Neural progenitor cell (in vitro differentiated cells): ENCODE measurements around the gene C3orf22. TPM values are rescaled to one million over a fixed set of nuclear protein-coding genes. Genes with fewer than 3 reads are reported as not detected.

ENCODE experiments used
- DNase-seq: peaks from one replicate; pipeline ENCODE4 v3.0.0-alpha.2; 2016; ENCODE audit warnings: low spot score
- H2AFZ ChIP-seq: fragments of 200-600 bp; sonication (generic); replicated peaks from 2 replicates; pipeline ENCODE4 v1.6.1; 2016; ENCODE audit warnings: antibody characterized with exemption
- H3F3A ChIP-seq: fragments of 200-600 bp; sonication (generic); 2 replicates; pipeline ENCODE4 v1.6.1; 2016; ENCODE audit warnings: antibody characterized with exemption, low read depth
- H3K27ac ChIP-seq: fragments of 200-600 bp; sonication (generic); 2 replicates; pipeline ENCODE4 v1.5.1; 2016; ENCODE audit warnings: mild to moderate bottlenecking
- H3K27me3 ChIP-seq: fragments of 200-600 bp; sonication (generic); 2 replicates; pipeline ENCODE4 v1.6.1; 2016; ENCODE audit warnings: mild to moderate bottlenecking, moderate library complexity
- H3K36me3 ChIP-seq: fragments of 200-600 bp; sonication (generic); 2 replicates; pipeline ENCODE4 v1.5.1; 2016
- H3K4me1 ChIP-seq: fragments of 200-600 bp; sonication (generic); 2 replicates; pipeline ENCODE4 v1.6.1; 2016; ENCODE audit warnings: mixed run types
- H3K4me2 ChIP-seq: fragments of 200-600 bp; sonication (generic); 2 replicates; pipeline ENCODE4 v1.6.1; 2016
- H3K4me3 ChIP-seq: fragments of 200-600 bp; sonication (generic); 2 replicates; pipeline ENCODE4 v1.5.1; 2016
- H3K79me2 ChIP-seq: fragments of 200-600 bp; sonication (generic); 2 replicates; pipeline ENCODE4 v1.6.1; 2016; ENCODE audit warnings: low read depth
- H3K9ac ChIP-seq: fragments of 200-600 bp; sonication (generic); 2 replicates; pipeline ENCODE4 v1.6.1; 2016
- H3K9me3 ChIP-seq: fragments of 200-600 bp; sonication (generic); 2 replicates; pipeline ENCODE4 v1.5.1; 2016; ENCODE audit warnings: low read depth
- H4K20me1 ChIP-seq: fragments of 200-600 bp; sonication (generic); 2 replicates; pipeline ENCODE4 v1.6.1; 2016; ENCODE audit warnings: low read depth
- H3K27ac Mint-ChIP-seq: 3 replicates; pipeline ENCODE4 v1.8.0; 2021; ENCODE audit warnings: mixed read lengths
- H3K27me3 Mint-ChIP-seq: 2 replicates; pipeline ENCODE4 v1.8.0; 2022; ENCODE audit warnings: low read depth, mild to moderate bottlenecking, inconsistent platforms, moderate library complexity, mixed read lengths; ENCODE audit not compliant: insufficient read depth
- H3K36me3 Mint-ChIP-seq: 3 replicates; pipeline ENCODE4 v1.8.0; 2021; ENCODE audit warnings: mixed read lengths
- H3K4me1 Mint-ChIP-seq: 3 replicates; pipeline ENCODE4 v1.8.0; 2021; ENCODE audit warnings: mixed read lengths
- H3K4me3 Mint-ChIP-seq: 3 replicates; pipeline ENCODE4 v1.8.0; 2021; ENCODE audit warnings: mild to moderate bottlenecking, moderate library complexity, mixed read lengths
- H3K9me3 Mint-ChIP-seq: 3 replicates; pipeline ENCODE4 v1.8.0; 2020; ENCODE audit warnings: mixed read lengths
- EZH2 ChIP-seq: fragments of 200-600 bp; sonication (generic); IDR thresholded peaks from 2 replicates; pipeline ENCODE4 v1.6.1; 2017; ENCODE audit warnings: antibody characterized with exemption, mild to moderate bottlenecking, moderate library complexity
- EZH2phosphoT487 ChIP-seq: fragments of 200-600 bp; sonication (generic); IDR thresholded peaks from 2 replicates; pipeline ENCODE4 v1.6.1; 2017; ENCODE audit warnings: antibody characterized with exemption
- total RNA-seq: library from RNA; depleted of rRNA; stranded (reverse); fragments of >200 nt; gene quantifications from 2 replicates; pipeline ENCODE4 v1.2.3, GENCODE V29; 2015; ENCODE audit warnings: low replicate concordance
- TF ChIP-seq, protein P1 (sequence below): fragments of 200-600 bp; sonication (generic); IDR thresholded peaks from 2 replicates; pipeline ENCODE4 v1.5.1; 2017; ENCODE audit warnings: antibody characterized with exemption, mild to moderate bottlenecking

The C3orf22 gene
- total RNA-seq, 1 donor from 2014 or later, result not detected

GRCh38 chr3:126551121-126551838 lies 7.5 kb downstream of the C3orf22 start:
- Mint-ChIP-seq H3K27ac (peak overlapping the region; percentile 1), H3K4me3 (peak overlapping the region; percentile 41), H3K9me3 (no peaks in the 10 kb centered on the region), H3K4me1 (peaks cover 27% of the 10 kb centered on the region), H3K36me3 (no peaks in the 10 kb centered on the region), H3K27me3 (no peaks in the 10 kb centered on the region)
- Histone ChIP-seq H4K20me1 (no peaks in the 10 kb centered on the region), H3K27ac (no peak overlapping the region), H3K4me2 (no peak overlapping the region), H3K27me3 (no peaks in the 10 kb centered on the region), H3K4me3 (no peak overlapping the region), H3K36me3 (no peaks in the 10 kb centered on the region), H3K9ac (no peak overlapping the region), H2AFZ (no peak overlapping the region), H3K79me2 (no peaks in the 10 kb centered on the region), H3K4me1 (peaks cover 17% of the 10 kb centered on the region), H3F3A (no peaks in the 10 kb centered on the region), H3K9me3 (no peaks in the 10 kb centered on the region)
- no peak for DNase-seq
- TF ChIP-seq EZH2phosphoT487 (no peak), EZH2 (no peak)
- TF ChIP-seq, protein P1, sequence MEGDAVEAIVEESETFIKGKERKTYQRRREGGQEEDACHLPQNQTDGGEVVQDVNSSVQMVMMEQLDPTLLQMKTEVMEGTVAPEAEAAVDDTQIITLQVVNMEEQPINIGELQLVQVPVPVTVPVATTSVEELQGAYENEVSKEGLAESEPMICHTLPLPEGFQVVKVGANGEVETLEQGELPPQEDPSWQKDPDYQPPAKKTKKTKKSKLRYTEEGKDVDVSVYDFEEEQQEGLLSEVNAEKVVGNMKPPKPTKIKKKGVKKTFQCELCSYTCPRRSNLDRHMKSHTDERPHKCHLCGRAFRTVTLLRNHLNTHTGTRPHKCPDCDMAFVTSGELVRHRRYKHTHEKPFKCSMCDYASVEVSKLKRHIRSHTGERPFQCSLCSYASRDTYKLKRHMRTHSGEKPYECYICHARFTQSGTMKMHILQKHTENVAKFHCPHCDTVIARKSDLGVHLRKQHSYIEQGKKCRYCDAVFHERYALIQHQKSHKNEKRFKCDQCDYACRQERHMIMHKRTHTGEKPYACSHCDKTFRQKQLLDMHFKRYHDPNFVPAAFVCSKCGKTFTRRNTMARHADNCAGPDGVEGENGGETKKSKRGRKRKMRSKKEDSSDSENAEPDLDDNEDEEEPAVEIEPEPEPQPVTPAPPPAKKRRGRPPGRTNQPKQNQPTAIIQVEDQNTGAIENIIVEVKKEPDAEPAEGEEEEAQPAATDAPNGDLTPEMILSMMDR, result no peak

DNA sequence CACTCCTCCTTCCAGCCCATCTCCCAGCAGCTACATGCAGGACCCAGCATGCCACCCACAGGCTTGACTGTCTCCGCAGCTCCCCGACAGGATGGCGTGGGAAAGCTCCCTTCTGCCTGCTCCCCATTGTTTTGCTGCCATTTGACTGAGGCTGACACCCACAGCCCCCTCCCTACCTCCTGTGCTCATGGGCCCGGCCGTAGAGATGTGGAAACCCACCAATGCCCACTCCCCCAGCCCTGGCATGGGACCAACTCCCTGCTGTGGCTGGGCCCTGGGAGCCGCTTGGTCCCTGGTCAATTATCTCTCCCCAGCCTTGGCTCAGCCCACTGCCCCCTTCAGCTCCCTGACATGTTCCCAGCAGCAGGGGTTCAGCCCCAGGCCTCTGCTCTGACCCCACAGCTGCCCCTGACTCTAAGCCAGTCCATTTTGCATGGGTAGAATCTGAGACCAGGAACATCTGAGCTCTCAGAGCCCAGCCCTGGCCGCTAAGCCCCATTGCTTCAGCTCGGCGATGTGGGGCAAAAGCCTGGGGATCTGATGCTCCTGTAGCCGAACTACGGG lies 8.2 kb downstream of the C3orf22 start:
- Mint-ChIP-seq H3K27me3 (no peaks in the 10 kb centered on the region), H3K36me3 (no peaks in the 10 kb centered on the region), H3K27ac (peak overlapping the region; percentile 1), H3K9me3 (no peaks in the 10 kb centered on the region), H3K4me1 (peaks cover 27% of the 10 kb centered on the region), H3K4me3 (no peak overlapping the region)
- Histone ChIP-seq H3K4me1 (peaks cover 17% of the 10 kb centered on the region), H3K4me3 (no peak overlapping the region), H3K4me2 (no peak overlapping the region), H3K27me3 (no peaks in the 10 kb centered on the region), H3K27ac (no peak overlapping the region), H3K36me3 (no peaks in the 10 kb centered on the region), H3K79me2 (no peaks in the 10 kb centered on the region), H2AFZ (no peak overlapping the region), H4K20me1 (no peaks in the 10 kb centered on the region), H3K9ac (no peak overlapping the region), H3K9me3 (no peaks in the 10 kb centered on the region), H3F3A (no peaks in the 10 kb centered on the region)
- DNase-seq, result no peak
- TF ChIP-seq, protein P1, result no peak
- no peak for TF ChIP-seq EZH2phosphoT487
- TF ChIP-seq EZH2, result no peak

DNA sequence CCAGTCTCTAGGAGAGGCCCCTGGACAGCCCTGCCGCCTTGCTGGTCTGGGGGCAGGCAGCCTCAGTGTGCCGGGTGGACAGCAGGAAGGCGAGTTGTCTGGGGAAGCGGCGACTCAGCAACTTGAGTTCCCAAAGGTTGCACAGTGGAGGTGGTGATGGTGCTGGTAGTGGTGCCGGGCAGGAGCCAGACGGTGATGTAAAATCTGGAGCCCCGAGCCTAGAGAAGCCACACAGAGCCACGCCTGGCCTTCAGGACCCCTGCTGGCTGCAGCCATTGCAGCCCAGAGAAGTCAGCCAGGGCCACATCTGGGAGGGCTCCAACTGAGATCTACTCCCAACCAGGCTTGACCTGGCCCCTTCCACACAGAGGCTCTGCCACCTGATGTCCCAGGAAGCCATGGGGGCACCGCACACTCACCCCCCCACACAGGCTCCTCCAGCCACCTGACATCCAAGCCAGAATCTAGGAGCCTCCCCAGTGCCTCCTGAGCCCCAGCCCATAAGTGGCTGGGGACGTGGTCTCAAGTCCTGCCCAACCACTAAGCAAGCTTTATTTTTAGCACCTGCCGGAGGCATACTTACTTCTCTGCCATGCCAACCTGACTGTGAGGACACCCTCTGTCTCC lies 8.8 kb downstream of the C3orf22 start:
- Histone ChIP-seq H3K4me2 (no peak overlapping the region), H2AFZ (no peak overlapping the region), H3K36me3 (no peaks in the 10 kb centered on the region), H3F3A (no peaks in the 10 kb centered on the region), H4K20me1 (no peaks in the 10 kb centered on the region), H3K27ac (no peak overlapping the region), H3K4me3 (no peak overlapping the region), H3K9ac (no peak overlapping the region), H3K79me2 (no peaks in the 10 kb centered on the region), H3K4me1 (peaks cover 17% of the 10 kb centered on the region), H3K27me3 (no peaks in the 10 kb centered on the region), H3K9me3 (no peaks in the 10 kb centered on the region)
- no peak for DNase-seq
- no peaks in the 10 kb centered on the region for H3K9me3 Mint-ChIP-seq
- H3K36me3 Mint-ChIP-seq, result no peaks in the 10 kb centered on the region
- H3K4me3 Mint-ChIP-seq, result no peak overlapping the region
- TF ChIP-seq EZH2 (no peak), EZH2phosphoT487 (no peak)
- TF ChIP-seq, protein P1, result no peak
- H3K27ac Mint-ChIP-seq, result no peak overlapping the region
- no peaks in the 10 kb centered on the region for H3K27me3 Mint-ChIP-seq
- peaks cover 27% of the 10 kb centered on the region for H3K4me1 Mint-ChIP-seq
